Stimulated activated CD8-positive, alpha-beta memory T cell treated with anti-CD3 and anti-CD28 coated beads, Interleukin-2, amount 100 ng/mL, for 1 hour (primary cell): ENCODE results near the gene OPRM1.

Experiments used
- DNase-seq, 2 donors: peaks; one replicate each; pipeline ENCODE4 v3.0.0-alpha.2; 2020; ENCODE audit warnings: low read depth in 2 of 2

OPRM1 gene

DNA sequence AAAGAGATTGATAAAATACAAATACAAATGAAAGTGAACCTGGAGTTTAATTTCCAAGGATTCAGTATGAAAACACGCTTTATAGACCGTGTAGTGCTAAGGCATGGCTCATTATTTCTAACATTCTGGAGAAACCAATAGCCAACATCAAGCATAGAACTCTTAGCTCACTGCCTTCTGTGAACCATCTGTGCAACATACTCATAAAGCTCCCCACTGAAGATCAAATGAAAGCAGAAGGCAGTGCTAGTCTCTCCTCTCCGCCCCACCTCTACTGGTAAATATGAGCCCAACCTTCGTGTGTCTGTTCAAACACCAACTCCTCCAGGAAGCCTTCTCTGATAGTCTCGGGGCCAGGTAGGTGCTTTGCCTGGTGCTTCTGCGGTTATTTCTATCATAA is 163.9 kb downstream of the OPRM1 start:
- DNase-seq, result no peak

DNA sequence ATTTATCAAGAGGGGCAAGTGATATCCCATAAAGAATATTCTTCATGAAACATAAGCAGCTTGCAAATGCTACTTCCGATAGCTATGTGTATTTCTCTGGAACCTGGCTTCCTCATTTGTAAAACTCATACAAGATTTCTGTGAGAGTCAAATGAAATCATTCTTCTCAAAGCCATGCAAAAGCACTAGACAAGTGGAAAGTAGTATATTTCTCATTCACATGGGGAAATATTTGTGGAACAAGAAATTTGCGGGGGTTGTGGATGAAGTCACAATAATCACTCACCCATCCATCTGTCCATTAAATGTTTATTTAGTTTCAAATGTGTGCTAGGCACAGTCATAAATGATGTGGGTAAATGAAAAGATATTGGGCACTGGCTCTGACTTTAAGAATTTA is 167.1 kb downstream of the OPRM1 start:
- DNase-seq, result no peak

DNA sequence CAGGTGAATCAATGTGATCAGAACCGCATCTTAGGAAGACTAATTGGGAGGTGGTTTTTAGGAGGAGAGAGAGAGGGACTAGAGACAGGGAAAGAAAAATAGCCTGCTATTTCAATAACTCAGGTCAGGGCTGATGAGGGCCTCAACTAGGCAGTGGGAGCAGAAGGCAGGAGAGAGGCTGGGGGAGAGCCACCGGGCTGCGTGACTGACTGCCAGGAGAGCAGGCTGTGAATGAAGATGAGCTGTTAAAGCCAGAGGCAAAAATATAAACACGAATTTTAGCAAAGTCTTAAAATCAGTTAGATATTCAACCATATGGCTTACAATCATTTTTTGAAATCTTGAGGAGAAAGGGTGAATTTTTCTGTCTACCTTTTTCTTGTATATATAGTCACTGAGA is 168.0 kb downstream of the OPRM1 start:
- DNase-seq, result no peak

DNA sequence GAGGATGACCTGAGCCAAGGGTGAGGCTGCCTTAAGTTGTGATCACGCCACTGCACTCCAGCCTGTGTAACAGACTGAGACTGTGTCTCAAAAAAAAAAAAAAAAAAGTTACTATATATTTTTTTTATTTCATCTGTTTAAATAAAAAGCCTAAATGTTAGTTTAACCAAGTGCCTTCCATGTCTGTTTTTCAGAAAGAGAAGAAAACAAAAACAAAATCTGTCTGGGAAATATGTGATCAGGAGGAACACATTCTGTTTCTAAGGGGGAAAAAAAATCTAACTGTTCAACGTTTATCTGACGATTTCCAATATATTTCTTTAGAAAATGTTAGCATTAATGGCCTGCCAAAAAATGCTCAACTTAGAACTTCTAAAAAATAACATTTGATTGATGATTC is 170.5 kb downstream of the OPRM1 start:
- DNase-seq, result no peak

DNA sequence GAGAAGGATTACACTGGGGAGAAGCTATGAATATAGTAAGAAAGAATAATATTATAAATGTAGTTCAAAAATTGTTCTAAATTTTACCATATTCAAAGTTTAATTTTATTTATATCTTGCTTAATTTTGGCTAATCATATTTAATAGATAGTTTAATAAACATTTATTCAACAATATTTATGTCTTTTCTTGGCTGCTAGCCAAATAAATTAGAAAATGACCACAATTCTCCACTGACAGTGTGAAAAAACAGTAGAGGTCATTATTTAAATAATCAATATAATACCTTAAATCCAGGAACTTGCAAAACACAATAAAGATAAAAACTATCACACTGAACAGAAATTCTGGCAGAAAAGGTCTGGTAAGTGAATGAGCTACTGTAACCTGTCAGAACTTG is 171.6 kb downstream of the OPRM1 start:
- DNase-seq, result no peak

DNA sequence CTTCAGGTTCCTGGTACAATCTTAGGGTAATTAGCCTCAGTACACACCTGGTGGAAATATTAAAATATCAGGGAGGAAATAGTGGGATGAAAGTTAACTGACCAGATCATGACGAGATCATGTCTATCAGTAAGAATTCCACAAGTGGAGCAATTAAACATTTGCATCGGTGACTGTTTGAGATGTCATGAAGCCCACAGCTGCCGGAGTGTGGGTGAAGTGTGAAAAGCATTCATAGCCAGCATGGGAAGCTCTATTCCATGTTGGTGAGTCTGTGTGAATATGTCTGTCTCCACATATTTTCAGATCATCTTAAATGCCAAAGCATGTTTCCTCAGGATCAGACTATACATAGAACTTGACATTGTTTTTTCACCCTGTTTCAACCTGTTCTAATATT is 174.7 kb downstream of the OPRM1 start:
- no peak for DNase-seq

DNA sequence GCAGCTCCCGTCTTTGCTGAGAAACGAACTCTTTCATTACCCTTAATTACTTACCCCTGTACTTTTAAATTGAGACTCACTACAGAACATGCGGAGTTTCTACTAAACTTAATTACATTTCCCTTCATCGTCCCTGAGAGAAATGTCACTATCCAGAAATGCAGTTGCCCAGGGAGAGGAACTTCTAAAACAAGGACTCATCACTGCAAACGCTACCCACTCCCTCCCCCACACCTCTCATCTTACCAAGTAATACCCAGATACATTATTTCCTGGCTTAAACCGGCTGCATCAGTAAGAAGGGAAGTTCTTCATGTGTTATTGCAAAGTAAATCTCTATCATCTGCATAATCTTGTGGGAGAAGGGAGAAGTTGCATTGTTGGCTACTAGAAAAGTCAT is 179.3 kb downstream of the OPRM1 start:
- no peak for DNase-seq

DNA sequence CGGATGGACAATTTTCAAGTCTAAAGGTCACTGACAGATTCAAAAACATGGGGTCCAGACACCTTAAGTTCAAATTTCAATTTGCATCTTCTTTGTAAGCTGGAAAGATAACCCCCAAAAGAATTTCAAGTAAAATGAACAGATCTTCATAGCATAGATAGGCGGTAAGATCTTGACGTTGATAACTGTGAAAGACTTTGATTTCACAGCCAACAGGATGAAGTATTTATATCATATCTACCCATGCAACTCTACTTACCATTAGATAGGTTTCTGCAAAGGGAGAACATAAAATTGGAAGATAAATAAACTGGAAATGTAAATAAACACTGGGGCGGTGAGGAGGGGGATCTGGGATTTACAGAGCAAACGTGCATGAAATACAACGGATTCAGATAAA is 179.7 kb downstream of the OPRM1 start:
- DNase-seq, result no peak

DNA sequence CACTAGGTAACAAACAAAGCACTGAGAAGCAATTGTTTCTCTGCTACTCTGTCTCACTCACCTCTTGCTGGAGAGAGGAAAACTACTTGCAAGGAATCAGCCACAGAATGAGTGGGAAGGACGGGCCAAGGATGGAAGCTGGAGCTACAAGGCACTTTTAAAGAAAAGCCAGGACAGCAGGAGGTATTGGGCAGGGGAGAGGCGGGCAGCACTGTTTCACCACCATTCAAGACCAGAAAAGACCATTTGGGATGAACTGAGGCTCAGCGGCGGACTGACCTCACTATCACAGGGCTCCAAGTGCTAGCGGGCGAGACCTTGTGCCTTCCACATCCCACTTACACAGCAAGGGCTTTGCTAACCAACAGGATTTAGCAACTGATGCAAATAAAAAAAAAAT is 180.2 kb downstream of the OPRM1 start:
- no peak for DNase-seq

DNA sequence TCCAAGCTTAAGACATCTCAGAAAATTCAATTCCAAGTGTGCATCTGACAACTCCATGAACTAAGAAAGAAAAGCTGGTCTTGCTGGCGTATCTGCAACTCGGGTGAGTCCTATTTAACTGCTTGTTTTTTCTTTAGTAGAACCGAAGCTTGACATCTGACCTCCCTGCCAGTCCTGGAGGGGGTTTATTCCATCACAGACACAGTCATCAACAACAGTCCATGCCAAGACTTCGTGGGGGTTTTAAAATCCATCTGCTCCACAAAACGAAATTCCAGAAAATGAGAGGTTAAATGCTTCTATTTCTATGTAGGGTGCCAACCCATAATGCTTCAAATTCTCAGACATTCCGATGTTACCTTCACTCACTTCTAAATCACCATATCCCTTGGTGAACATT is 183.7 kb downstream of the OPRM1 start:
- DNase-seq, result no peak

DNA sequence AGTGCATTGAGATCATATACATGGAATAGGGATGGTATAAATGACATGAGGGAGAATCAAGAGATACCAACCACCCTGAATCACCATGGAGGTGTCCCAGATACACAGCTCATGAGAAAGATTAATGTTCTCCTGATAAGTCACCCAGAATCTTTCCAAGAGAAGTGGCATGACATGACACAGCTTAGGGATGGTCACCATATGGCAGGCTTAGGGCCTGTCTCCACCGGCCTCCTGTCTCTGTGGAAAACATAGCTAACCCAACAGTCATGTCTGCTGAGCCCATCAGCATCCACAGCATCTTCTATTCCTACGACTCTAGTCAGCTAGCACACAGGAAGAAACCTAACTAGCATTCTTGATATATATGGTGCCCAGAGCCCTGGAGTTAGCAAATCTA is 184.3 kb downstream of the OPRM1 start:
- DNase-seq, result no peak

DNA sequence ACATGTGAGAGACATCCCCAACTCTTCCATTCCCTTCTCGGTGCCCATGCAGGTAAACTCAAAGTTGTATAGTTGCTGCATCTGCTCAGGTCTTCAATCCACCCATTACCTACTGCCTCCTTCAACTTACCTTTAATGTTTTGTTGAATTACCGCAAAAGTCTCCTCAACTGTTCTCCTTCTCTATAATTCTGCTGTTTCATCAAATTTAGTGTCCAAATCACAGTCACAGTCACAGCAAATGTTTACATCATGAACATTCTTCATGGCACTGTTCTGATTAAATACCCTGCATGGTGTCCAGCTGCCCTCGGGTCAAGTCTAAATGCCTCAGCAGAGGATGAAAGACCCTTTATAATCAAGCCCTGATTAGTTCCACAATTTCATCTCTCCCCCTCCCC is 187.4 kb downstream of the OPRM1 start:
- DNase-seq, result no peak

DNA sequence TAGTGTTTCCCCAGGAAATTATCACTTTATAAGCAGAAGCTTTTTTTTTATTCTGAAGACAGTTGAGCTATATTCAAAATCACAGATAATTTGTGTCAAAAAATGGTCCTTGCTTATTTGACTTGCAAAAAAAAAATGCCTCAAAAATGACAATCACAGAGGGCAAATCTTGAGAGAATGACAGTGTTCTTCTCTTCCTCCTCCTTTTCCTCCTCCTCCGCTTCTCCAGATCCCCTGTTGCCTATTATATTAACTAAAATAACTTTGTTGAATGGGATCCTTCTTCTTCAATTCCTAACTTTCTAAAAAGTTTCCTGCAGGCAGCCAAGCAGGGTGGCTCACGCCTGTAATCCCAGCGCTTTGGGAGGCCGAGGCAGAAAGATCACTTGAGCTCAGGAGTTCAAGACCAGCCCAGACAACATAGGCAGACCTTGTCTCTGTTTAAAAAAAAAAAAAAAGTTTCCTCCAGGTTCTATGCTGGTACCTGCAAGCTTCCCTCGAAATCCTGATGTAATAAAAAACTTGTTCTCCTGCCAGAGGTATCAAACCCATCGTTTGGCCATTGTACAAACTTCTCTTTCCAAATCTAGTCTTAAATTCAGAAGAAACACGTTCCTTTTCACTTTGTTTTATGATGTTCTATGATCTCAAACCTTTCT is 189.0 kb downstream of the OPRM1 start:
- DNase-seq, result no peak

DNA sequence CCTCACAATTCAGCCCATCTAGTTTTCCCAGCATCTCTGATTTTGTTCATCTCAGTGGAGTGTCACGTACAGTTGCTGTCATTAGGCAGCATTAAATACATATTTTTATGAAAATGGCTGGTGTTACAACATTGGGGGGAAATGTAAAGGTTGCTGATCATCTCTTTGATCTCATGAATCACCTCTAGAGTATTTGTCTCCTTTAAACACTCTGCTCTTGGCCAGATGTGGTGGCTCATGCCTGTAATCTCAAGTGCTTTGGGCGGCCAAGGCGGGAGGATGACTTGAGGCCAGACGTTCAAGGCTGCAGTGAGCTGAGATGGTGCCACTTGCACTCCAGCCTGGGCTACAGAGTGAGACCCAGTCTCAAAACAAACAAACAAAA is 189.5 kb downstream of the OPRM1 start:
- DNase-seq, result no peak

DNA sequence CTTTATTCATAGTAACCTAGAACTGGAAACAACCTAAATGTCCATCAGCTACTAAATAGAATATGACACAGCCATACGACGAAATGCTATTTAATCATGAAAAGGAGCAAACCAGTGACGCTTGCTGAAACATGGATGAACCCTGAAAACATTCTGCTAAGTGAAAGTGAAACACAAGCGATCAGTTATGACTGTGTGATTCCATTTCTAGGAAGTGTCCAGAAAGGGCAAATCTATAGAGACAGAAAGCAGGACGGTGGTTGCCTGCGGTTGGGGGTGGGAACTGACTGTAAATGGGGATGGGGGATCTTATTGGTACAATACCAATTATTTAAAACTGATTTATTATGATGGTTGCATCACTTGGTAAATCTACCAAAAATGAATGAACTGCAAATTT is 190.7 kb downstream of the OPRM1 start:
- DNase-seq, result no peak

DNA sequence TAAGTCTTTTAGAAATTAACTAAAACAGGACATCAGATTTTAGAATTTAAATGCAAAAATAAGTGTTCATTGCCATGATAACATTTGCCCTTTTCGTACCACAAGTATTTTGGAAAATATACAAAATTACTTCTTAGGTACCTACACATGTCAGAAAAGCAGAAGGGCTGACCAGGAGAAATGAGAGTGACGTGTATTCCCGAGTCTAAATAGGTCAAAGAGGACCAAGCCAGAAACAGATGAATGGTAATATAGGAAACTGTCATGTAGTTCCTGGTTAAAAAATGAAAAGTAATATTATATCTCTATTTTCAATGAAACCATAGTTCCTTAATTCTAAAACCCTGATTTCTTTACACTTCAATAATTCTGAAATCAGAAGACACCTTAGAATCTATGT is 191.4 kb downstream of the OPRM1 start:
- DNase-seq, result no peak

DNA sequence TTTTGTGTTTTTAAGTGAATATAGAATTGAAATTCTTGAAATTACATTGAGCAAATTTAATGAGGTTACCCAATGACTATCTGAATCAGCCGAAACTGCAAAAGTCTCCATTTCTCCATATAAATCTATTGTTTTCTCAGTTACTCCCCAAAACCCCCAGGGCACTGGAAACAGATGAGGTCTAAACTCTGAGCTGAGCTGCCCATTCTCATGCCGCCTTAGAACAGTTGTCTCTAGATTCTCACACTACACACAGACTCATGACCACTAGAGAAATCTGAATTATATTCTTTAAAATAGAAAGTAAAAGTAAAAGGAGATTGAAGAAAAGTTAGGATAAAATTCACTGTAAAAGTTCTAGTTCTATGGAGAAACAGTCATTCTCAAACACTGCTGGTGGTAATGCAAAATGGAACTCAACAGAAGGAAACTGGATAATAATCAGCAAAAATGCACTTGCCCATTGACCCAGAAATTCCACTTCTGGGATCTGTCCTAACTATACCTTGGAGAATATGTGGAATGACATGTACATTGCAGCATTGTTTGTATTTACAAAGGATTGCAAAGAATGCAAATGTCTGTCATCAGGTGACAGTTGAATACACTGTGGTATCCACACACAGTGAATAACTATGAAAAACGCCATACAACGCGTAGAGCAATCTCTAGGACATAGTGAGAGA is 192.0 kb downstream of the OPRM1 start:
- no peak for DNase-seq

DNA sequence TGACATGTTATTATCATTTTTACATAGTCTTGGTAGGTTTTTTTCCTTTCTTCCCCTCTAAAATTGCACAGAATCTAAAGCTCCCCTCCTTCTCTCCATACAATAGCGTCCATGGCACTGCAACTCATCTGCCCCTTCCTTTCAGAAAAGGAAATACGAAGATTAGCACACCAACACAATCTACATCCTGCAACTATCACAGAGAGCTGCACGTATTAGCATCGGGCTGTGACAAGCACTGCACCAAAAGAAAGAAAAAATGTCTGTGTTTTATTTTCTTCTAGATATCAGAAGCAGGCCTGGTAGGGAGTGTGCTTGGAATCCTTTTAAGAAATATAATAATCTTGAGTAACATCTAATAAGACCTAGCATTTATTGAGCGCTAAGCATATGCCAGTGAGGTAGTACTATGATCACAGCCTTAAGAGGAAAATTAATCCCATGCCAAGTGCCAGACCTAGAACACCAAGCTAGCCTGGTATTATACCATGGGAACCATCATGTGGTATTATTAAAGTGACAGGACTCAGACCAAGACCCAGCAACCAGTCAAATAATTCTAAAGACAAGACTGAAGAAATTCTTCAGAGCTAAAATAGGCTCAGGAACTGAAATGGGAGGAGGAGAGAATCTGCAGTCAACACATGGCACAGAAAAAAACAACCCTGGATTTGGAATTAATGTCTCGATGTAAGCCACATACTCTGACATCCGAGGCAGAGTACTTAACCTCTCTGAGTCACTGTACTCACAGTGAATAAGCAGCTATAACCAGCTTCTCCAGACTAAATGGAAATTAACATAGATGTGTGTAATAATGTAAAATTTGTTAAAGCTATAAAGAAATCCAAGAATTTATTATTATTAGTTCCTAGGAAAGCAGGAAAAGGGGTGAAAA is 193.2 kb downstream of the OPRM1 start:
- no peak for DNase-seq

DNA sequence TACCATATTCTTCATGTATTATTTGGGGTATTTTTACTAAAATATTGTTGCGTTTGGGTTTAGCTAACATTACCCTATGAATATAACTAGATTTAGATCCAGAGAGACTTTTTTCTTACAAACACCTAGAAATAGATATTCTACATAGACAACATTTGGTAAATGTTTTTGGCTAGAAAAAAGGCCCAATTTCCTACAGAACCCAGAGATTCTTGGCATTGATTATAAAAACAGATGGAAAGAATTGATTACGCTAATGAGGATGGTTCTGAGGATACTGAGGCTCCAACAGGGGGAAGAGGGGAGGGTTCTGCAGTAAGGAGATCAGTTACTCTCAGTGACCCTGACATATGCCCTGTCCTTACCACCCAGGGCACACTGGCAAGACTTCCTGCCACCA is 194.3 kb downstream of the OPRM1 start:
- DNase-seq, result no peak

DNA sequence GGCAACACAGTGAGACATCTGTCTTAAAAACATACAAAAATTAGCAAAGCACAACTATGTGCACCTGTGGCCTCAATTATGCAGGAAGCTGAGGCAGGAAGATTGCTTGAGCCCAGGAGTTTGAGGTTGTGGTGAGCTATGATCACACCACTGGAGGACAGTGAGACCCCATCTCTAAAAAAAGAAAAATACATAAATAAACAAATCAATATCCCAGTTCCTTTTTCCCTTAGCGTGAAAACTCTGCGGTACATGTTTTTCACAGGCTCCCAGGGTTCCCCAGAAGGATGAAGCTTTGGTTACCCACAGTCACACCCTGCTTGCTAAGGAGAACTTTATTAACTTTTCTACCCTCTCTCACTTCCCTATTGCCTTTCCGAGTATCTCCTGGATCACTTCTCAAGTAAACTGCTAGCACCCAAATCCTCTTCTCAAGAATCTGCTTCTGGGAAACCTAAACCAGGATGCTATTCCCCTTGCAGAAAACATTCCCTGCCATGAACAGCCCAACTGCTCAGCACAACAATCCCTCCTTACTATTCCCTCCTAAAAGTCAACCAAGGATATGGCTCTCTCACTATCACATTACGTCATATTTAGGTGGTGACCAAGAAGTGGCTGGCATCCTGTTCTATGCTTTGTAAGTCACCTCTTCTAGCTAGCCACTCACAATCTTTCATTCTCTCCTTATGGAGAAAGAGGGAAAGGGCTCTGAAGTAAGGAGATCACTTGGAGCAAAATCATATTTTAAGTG is 195.2 kb downstream of the OPRM1 start:
- DNase-seq, result no peak

DNA sequence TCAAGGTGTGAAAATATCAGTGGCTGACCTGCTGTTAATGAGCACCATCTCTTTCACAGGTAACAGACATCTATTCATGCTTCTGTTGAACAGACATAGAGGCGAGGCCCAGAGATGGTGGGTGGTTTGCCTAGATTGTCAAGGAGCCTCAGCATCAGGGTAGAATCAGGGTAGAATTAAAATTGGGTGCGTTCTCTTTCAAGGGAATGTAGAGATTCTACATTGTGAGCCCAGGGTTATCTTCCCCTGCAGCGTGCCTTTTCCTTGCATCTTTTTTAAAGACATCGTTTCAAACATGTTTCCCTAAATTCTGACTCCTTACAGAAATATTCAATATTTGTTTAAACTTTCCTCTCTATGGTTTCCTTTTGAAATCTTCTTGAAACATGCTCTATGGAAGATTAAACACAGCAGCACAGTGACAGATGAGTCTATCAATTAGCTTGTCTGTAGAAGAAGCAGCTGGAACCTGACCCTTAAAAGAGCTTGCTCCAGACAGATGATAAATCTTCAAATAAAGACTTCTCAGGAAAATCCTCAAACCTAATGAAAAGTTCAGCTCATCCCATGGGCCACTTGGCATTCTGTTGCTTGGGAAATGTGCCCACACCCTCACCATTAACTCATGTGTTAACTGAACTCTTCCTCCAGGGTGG is 197.7 kb downstream of the OPRM1 start:
- DNase-seq, result no peak

DNA sequence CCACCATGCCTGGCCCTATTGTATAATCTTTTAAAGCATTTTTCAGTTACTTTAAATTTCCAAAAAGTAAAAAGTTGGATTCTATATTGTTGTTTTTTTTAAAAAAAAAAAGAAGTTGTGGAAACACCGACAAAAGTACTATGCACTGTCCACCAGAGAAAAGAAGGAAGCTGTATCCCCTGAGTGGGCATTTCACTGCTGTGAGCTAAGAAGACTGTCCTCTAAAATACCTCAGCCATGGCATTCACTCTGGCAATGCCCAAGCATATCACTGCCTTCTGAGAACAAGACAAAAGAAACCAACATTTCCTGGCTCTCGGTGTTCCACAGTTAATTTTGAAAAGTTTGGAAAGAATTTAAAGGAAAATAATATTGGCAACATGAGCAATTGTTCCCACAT is 199.8 kb downstream of the OPRM1 start:
- DNase-seq, result no peak
